ENCODE results near the gene PIAS1. TPM values are rescaled to one million over a fixed set of nuclear protein-coding genes. Genes with fewer than 3 reads are reported as not detected.
"Not testable (repeated sequence)": the region's sequence is repeated elsewhere in the genome, so short reads cannot be mapped to it uniquely, and the experiment has no call there.

PIAS1 gene
- total RNA-seq, 1 experiment from 2014 or later, result 14.9 TPM

DNA sequence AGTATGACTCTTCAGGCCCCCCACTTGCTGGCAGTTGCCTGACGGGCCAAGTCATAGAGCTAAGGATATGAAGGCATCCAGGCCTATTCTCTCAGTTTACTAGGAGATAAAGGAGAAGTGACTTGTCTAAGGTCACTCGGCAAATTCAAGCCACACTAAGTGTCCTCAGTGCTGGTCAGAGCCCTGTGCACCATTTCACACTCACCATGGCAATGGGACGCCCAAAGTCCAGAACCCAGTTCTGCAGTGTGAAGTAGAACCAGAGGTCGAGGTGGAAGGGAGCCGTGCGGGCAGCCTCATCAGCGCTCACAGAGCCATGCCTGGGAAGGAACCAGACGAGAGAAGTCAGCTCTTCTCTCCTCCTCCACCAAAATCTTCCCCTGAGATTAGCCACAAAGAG lies 164.2 kb downstream of the PIAS1 start:
- no peak for DNase-seq (ENCODE audit: low read depth)

DNA sequence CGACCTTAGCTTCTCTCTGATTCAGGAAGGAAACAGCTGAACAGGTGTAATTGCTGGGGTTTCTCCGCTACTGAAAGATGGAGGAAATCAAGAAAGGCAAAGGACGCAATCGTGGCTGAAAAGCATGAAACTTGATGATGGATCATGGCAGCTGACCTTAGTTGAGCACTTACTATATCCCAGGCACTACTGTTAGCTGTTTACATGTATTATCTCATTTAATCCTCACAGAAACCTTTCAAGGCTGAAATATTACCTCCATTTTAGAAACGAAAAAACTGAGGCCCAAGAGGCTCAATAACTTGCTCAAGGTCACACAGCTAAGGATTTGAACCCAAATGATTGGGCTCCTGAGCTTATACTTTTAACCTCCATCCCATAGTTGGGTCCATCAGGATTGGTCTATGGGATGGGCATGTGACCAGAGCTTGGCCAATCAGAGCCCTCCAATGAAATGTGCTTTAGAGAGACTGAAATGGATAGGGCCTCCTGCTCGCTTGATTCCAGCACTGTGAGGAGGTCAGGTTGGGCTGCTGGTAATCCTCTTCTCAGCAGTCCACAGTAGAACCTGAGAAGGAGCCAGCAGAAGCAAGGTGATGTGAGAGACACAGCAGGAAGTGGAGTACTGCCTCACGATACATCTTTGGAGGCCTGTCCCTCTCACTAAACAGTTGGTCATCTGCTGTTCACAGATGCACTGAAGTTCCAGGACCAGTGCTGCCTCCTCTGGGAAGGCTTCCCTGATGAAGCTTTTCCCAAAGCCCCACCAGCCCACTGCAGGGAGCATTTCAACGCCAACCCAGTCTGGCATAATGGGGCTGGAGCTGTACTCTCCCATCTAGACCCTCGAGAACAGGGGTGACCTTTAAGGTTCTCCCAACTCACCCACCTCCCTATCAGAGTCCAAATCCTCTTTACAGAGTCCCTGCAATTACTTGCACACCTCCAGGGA lies 165.0 kb downstream of the PIAS1 start:
- no peak for DNase-seq (ENCODE audit: low read depth)

DNA sequence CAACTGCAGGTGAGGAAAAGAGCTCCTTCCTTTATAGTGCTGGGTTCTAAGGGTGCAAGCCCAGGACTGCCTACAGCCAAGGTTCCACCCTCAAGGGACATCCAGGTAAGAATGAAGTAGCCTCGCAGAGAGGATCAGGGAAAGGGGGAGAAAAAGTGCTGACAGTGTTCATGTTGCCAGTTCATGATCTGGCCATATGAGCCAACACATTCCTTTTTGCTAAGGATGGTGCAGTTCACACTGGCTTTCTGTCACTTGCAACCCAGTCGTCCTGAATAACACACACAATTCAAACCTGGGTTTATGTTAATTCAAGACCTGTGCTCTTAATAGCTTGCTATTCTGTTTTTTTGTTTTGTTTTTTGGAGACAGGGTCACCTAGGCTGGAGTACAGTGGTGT lies 166.4 kb downstream of the PIAS1 start:
- no peak for DNase-seq (ENCODE audit: low read depth)

DNA sequence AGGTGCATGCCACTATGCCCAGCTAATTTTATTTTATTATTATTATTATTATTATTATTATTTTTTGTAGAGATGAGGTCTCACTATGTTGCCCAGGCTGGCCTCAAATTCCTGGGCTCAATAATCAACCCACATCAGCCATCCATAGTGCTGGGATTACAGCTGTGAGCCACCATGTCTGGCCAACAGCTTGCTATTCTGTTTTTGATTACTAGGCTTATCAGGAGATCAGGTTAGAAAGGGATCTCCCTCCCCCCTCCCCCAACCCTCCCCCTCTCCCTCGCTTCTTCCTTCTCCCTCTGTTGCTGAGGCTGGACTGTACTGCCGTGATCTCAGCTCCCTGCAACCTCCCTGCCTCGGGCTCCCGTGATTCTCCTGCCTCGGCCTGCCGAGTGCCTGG lies 166.9 kb downstream of the PIAS1 start:
- DNase-seq (ENCODE audit: low read depth), result no peak

DNA sequence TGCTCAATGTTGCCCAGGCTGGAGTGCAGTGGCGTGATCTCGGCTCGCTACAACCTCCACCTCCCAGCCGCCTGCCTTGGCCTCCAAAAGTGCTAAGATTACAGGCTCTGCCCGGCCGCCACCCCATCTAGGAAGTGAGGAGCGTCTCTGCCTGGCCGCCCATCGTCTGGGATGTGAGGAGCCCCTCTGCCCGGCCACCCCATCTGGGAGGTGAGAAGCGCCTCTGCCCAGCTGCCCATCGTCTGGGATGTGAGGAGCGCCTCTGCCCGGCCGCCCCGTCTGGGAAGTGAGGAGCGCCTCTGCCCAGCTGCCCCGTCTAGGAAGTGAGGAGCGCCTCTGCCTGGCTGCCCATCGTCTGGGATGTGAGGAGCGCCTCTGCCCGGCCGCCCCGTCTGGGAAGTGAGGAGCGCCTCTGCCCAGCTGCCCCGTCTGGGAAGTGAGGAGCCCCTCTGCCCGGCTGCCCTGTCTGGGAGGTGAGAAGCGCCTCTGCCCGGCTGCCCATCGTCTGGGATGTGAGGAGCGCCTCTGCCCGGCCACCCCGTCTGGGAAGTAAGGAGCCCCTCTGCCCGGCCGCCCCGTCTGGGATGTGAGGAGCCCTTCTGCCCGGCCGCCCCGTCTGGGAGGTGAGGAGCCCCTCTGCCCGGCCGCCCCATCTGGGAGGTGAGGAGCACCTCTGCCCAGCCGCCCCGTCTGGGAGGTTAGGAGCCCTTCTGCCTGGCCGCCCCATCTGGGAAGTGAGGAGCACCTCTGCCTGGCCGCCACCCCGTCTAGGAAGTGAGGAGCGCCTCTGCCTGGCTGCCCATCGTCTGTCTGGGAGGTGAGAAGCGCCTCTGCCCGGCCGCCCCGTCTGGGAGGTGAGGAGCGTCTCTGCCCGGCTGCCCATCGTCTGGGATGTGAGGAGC lies 167.7 kb downstream of the PIAS1 start:
- not testable (repeated sequence) for DNase-seq (ENCODE audit: low read depth)

DNA sequence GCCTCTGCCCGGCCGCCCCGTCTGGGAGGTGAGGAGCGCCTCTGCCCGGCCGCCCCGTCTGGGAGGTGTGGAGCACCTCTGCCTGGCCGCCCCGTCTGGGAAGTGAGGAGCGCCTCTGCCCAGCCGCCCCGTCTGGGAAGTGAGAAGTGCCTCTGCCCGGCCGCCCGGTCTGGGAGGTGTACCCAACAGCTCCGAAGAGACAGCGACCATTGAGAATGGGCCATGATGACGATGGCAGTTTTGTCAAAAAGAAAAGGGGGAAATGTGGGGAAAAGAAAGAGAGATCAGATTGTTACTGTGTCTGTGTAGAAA lies 168.3 kb downstream of the PIAS1 start:
- not testable (repeated sequence) for DNase-seq (ENCODE audit: low read depth)

DNA sequence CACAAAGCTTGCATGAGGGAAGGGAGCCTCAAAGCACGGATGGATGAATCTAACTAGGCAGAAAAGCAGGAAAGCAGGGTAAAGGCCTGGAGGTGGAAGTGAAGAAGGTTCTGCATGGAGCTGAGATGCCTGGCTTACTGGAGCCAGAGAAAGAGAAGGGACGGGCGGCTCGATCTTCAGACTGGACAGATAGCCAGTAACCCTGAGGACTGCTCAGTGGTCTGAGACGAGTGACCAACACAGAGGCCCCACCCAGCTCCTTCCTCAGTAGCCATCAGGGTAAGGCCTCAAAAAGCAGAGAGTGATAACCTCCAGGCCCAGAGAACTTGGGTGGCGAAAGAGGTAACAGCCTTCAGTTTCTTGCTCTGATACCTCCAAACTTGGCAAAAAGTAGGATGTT lies 169.1 kb downstream of the PIAS1 start:
- DNase-seq (ENCODE audit: low read depth), result no peak

DNA sequence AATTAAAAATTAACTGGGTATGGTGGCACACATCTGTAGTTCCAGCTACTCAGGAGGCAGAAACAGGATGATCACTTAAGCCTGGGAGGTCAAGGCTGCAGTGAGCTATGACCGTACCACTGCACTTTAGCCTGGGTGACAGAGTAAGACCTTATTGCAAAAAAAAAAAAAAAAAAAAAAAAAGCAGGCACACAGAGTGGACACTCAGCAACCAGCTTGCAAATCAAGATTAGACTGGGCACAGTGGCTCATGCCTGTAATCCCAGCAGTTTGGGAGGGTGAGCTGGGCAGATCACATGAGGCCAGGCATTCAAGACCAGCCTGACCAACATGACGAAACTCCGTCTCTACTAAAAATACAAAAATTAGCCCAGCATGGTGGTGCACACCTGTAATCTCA lies 170.0 kb downstream of the PIAS1 start:
- no peak for DNase-seq (ENCODE audit: low read depth)

DNA sequence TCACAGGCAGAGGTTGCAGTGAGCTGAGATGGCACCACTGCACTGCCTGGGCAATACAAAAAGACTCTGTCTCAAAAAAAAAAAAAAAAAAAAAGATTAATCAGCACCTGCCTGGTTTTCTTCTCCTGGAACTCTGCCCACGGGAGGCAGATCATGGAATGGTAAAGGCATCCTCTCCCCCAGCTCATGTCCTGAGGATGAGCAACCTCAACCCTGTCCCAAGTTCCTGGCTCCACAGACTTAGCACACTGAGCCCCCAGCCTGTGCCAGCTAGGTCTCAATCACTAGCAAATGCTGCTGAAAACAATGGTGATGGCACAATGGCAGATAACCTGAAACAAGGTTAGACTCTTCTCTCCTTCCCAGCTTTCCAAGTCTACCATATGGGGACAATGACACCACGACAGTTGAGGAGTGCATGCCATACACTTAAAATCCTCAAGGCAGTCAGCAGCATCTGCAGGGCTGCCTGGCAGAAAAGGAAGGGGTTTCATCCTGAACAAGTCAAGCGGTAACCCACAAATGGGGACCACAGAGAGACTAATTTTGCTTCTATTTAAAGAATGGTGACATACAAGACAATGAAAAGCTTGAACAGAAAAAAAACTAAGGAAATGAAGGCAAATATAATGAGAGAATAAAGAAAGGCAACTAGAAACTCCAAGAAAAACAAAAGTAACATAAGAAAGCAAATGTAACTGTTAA lies 170.6 kb downstream of the PIAS1 start:
- DNase-seq (ENCODE audit: low read depth), result no peak

DNA sequence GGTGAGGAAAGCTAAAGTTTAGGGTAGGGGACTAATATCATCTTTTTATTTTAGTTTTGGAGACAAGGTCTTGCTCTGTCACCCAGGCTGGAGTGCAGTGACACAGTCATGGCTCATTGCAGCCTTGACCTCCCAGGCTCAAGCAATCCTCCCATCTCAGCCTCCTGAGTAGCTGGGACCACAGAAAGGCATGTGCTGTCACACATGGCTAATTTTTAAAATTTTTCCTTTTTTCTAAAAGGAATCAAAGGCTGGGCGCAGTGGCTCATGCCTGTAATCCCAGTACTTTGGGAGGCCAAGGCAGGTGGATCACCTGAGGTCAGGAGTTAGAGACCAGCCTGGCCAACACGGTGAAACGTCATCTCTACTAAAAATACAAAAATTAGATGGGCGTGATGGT lies 171.3 kb downstream of the PIAS1 start:
- DNase-seq (ENCODE audit: low read depth), result not testable (repeated sequence)

DNA sequence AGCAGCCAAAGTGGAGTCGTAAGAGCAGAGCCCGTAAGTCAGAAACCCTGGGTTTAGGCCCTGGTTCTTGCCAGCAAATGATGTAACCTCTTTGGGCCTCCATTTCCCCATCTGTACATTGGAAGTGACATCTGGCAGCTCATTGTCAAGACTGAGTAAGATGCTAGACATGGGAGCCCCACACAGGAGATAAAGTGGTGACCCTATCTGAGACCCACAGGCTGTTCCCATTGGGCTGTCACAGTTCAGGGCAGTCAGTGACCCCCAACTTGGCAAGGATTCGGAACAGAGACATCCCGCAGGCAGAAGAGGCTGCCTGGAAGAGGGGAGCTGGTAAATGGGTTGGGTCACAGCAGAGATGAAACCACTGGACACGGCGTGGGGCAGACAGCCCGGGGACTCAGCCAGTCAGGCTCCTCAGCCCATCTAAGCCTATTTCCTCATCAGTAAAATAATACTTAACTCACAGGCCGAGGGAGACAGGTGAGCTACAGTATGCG lies 173.6 kb downstream of the PIAS1 start:
- no peak for DNase-seq (ENCODE audit: low read depth)

DNA sequence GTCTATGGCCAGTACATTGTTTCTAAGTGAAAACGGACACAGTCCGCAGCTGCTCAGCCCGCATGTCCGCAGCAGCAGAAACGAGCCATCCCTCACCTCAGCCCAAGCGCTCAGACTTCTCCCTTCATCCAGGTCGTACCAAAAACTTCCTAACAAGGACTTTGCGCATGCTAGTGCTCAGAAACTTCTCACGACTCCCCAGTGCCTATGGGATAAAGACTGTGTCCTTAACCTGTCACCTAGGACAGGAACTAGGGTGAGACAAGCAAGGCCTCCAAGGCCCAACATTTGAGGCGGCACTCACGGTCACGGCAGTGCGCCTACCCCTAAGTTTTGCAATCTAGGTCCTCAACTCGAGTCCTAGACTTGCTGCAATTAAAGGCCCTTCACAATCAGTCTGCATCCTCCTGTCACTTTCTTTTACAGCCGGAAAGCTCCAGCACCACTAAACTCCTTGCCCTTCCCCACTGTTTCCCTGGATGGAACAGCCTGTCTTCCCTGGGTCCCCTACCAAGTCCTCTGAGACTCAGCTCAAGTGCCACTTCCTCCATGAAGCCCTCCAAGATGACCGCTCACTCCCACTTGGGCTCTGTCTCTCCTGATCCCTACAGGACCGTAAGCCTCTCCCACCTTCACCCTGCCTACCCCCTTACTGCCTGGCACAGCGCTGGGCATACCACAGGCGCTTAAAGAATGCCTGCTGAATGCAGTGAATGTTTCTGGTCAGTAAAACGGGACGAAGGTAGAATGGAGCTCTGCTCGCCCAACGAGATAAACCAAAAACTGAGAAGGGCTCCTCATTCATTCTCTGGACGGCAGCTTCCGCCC lies 174.2 kb downstream of the PIAS1 start:
- DNase-seq (ENCODE audit: low read depth), result no peak

DNA sequence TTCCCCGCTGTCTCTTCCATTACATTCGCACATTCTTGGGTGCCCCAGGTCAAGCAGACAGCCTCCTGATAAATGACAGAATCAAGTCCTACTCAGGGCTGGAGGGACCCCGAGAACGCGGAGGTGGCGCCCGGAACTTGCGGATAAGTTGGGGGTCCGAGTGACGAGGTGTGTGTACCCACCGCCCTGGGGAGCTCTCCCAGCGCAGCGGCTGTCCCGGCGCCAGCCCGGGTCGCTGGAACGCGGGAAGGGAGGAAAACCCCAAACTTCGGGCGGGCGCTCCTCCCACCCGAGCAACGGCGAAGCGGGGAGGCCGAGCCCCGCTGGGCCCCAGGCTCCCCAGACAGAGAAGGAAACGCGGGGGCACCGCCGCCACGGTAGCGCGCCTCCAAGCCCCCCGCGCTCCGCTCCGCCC lies 174.9 kb downstream of the PIAS1 start:
- no peak for DNase-seq (ENCODE audit: low read depth)

DNA sequence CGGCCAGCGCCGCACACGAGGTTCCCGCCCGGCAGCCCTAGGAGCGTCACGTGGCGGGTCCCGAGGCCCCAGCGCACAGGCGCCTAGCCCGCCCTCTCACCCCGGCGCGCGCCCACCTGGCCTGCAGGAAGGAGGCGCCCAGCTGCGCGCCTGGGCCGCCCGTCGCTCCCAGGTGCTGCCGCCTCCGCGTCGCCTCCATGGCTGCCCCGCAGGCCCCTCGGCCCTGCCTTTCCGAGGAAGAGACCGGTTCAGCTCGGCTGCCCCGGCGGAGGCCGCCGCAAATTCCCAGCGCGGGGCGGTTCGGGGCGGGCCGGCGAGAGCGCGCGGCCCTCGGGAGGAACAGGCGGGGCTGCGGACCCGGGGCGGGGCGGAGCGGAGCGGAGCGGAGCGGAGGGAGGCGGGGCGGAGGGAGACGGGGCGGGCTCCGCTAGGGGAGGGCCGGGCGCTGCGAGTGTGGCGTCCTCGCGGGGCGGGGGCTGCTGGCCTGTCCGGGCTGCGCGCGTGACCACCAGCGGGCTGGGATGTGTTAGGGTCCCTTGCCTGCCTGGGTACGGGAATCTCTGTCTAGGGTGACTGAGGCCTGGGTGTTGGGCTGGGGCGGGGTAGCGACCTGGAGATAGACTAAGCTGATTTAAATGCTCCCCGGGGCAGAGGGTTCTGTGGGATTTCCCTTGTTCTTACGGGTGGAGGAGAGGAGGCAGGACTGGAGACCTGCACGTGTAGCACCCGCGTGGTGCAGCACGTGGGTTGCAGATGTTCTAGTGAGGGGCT lies 175.5 kb downstream of the PIAS1 start, which contains the start of gene CLN6:
Gene CLN6, minus strand, starts transcription at position 343 of the 771 bp plus-strand sequence. Its CDS starts 144 bp downstream, at position 199.
- DNase-seq (ENCODE audit: low read depth), result peak; percentile 87

DNA sequence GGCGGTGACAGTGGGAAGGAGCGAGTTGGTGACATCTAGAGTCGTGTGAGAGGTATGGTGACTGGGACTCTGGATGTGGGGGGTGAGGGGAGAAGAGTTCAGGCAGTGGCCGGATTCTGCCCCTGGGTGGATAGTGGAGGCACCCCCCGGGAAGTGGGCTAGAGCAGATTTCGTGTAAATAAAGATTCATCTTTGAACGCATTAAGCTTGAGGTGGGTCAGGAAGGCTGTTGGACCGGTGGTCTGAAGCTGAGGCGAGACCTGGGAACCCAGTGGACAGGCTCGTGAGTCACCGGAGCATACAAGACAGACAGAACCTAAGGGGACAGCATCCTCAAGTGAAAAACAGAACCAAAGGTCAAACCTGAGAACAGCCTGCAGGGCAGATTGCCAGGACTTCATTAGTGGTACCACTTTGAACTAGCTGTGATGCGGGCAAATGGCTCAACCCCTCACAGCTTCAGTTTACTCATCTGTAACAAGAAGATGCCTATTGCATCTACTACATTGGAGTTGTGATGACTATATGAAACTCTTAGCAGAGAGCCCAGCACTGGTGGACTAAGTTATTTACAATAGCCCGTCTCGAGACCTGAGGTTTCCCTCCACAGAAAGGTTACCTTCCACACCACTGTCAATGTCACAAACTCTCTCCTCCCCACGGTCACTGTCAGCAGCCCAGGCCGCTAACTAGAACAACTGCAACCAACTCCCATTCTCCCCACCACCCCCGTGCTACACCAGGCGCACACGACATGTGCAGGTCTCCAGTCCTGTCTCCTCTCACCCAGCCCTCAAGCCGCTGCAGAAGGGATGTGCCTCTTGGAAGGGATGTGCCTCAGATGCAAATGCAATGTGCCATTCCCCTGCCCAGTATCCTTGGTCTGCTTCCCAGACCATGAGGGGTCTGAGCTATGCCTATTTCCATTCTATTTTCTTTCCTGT lies 176.3 kb downstream of the PIAS1 start:
- peak; percentile 23 for DNase-seq (ENCODE audit: low read depth)

DNA sequence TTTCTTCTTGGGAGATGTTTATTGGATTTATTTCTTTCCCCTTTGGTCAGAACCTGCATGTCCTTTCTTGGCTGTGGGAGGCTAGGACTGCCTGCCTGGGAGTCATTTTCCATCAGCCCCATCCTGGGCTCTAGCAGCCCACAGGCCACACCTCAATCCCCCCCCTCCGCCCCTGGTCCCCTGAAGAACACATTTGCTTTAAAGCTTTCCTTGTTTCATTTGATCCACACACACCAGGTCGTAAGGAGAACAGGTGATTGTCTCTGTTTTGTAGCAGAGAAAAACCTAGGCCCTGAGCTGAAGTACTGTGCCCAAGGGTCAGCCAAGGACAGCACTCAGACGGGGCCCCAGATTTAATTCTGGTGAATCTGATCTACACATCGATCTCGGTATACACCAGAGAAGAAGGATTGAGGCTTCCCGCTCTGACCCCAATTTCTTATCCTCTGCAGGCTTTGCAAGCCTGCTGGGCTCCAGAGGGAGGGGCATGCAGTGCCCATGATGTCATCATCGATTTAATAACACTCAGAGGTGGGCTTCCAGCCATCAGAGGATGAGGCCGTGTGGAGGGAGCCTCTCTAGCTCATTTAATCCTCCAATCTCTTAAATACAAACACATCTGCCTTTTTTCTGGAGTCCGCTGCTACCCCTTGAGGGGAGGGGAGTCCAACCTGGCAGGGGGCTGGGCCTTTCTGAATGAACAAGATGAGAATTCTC lies 177.1 kb downstream of the PIAS1 start:
- DNase-seq (ENCODE audit: low read depth), result no peak

DNA sequence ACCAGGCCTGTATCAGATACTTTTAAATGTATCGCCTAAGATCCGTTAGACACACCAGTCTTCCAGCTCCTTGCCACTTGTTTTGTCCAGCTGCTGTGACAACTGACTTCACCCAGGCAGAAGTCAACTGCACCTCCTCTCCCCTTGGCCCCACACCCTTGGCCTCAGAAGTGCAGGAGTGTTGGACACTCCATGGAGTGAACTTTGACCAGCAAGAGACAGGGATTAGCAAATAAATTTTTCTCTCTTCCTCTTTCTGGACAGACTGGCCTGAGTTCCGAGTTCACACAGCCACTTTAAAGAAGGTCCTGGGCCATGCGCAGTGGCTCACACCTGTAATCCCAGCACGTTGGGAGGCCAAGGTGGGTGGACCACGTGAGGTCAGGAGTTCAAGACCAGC lies 178.3 kb downstream of the PIAS1 start:
- no peak for DNase-seq (ENCODE audit: low read depth)

DNA sequence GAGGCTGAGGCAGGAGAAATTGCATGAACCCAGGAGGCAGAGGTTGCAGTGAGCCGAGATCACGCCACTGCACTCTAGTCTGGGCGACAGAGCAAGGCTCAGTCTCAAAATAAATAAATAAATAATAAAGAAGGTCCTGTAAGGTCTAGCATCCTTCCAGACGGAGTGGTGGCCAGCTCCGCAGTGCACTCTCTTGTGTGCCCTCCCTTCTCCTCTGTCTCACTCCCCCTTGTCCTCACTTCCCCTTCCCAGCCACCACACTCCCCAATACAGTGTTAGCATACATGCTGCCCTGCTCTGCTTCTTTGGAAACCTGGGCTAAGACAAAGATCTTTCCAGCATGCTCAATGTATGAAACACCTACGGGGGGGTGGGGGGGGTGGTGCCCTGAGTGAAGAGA lies 178.8 kb downstream of the PIAS1 start:
- no peak for DNase-seq (ENCODE audit: low read depth)

All from Daoy (cell line).